Neuronal stem cell (in vitro differentiated cells): ENCODE measurements around the gene TRH.
"Not testable (repeated sequence)": the region's sequence is repeated elsewhere in the genome, so short reads cannot be mapped to it uniquely, and the experiment has no call there.

Experiments used
- DNase-seq: peaks from one replicate; pipeline ENCODE4 v3.0.0-alpha.2; 2013; ENCODE audit warnings: low spot score
- H2AFZ ChIP-seq: one replicate; pipeline ENCODE4 v1.6.1; 2013; ENCODE audit warnings: mild to moderate bottlenecking, low read length, inconsistent platforms
- H2AK5ac ChIP-seq: 2 replicates; pipeline ENCODE4 v1.6.1; 2013; ENCODE audit warnings: low read depth, mild to moderate bottlenecking, inconsistent platforms, low read length, moderate library complexity, mixed read lengths
- H2BK120ac ChIP-seq: 2 replicates; pipeline ENCODE4 v1.6.1; 2013; ENCODE audit warnings: low read depth, mild to moderate bottlenecking, inconsistent platforms, low read length, moderate library complexity, mixed read lengths
- H2BK12ac ChIP-seq: one replicate; pipeline ENCODE4 v1.6.1; 2013; ENCODE audit warnings: low read length, inconsistent platforms
- H2BK15ac ChIP-seq: 2 replicates; pipeline ENCODE4 v1.6.1; 2013; ENCODE audit warnings: mild to moderate bottlenecking, low read length, inconsistent platforms, mixed read lengths
- H2BK5ac ChIP-seq: one replicate; pipeline ENCODE4 v1.6.1; 2013; ENCODE audit warnings: inconsistent platforms, mild to moderate bottlenecking, low read length, moderate library complexity
- H3K14ac ChIP-seq: one replicate; pipeline ENCODE4 v1.6.1; 2013; ENCODE audit warnings: low read length, inconsistent platforms
- H3K18ac ChIP-seq: 2 replicates; pipeline ENCODE4 v1.6.1; 2013; ENCODE audit warnings: low read length, inconsistent platforms
- H3K23ac ChIP-seq: 2 replicates; pipeline ENCODE4 v1.6.1; 2013; ENCODE audit warnings: low read depth, mild to moderate bottlenecking, mixed read lengths, low read length, inconsistent platforms; ENCODE audit not compliant: poor library complexity
- H3K27ac ChIP-seq: replicated peaks from 3 replicates; pipeline ENCODE4 v1.5.1; 2013; ENCODE audit warnings: low read length, inconsistent platforms
- H3K27me3 ChIP-seq, 3 experiments: 2 replicates each; pipeline ENCODE4 v1.6.1; 2013; ENCODE audit warnings: low read length in 3 of 3, mild to moderate bottlenecking in 2 of 3, inconsistent platforms in 1 of 3, low read depth in 1 of 3, mixed read lengths in 1 of 3, moderate library complexity in 1 of 3; ENCODE audit not compliant: control insufficient read depth in 3 of 3, insufficient read depth in 3 of 3
- H3K36me3 ChIP-seq, 2 donors: replicated peaks in 1 of 2; 2 replicates each; pipeline ENCODE4 v1.6.1; 2013; ENCODE audit warnings: low read length in 2 of 2; ENCODE audit not compliant: control insufficient read depth in 2 of 2, insufficient read depth in 2 of 2
- H3K4ac ChIP-seq: 2 replicates; pipeline ENCODE4 v1.6.1; 2013; ENCODE audit warnings: inconsistent platforms, mild to moderate bottlenecking, low read length, moderate library complexity
- H3K4me1 ChIP-seq, 2 donors: 1 replicate in 1 of 2; 2 replicates in 1 of 2; pipeline ENCODE4 v1.6.1; 2013; ENCODE audit warnings: low read length in 2 of 2, low read depth in 1 of 2; ENCODE audit not compliant: control insufficient read depth in 2 of 2, insufficient read depth in 1 of 2
- H3K4me2 ChIP-seq: one replicate; pipeline ENCODE4 v1.6.1; 2013; ENCODE audit warnings: mild to moderate bottlenecking, low read length, inconsistent platforms; ENCODE audit not compliant: insufficient read depth, poor library complexity, severe bottlenecking
- H3K4me3 ChIP-seq, 2 donors: 2 replicates each; pipeline ENCODE4 v1.5.1; 2013; ENCODE audit warnings: low read length in 2 of 2, mild to moderate bottlenecking in 2 of 2, inconsistent platforms in 1 of 2, moderate library complexity in 1 of 2
- H3K79me1 ChIP-seq: one replicate; pipeline ENCODE4 v1.6.1; 2013; ENCODE audit warnings: low read depth, mild to moderate bottlenecking, inconsistent platforms, low read length, moderate library complexity
- H3K9ac ChIP-seq: one replicate; pipeline ENCODE4 v1.6.1; 2013; ENCODE audit warnings: mild to moderate bottlenecking, low read depth, low read length, inconsistent platforms; ENCODE audit not compliant: poor library complexity
- H3K9me3 ChIP-seq, 2 donors: replicated peaks in 1 of 2; 2 replicates each; pipeline versions ENCODE3 to v1.6.1; 2013; ENCODE audit warnings: low read length in 2 of 2, mild to moderate bottlenecking in 2 of 2, inconsistent platforms in 1 of 2, low read depth in 1 of 2, mixed read lengths in 1 of 2, moderate library complexity in 1 of 2; ENCODE audit not compliant: control insufficient read depth in 2 of 2, insufficient read depth in 1 of 2
- H4K8ac ChIP-seq: one replicate; pipeline ENCODE4 v1.6.1; 2013; ENCODE audit warnings: low read depth, mild to moderate bottlenecking, inconsistent platforms, low read length, moderate library complexity
- H4K91ac ChIP-seq: one replicate; pipeline ENCODE4 v1.6.1; 2013; ENCODE audit warnings: low read length, low read depth, mild to moderate bottlenecking, inconsistent platforms; ENCODE audit not compliant: poor library complexity
- WGBS, 2 donors: extraction: QIAGEN DNeasy Blood & Tissue Kit; methylation state at CpG; one replicate each; pipeline ENCODE4 v1.1.7; 2013; ENCODE audit warnings: missing lambda C conversion rate in 2 of 2, mixed read lengths in 1 of 2; ENCODE audit not compliant: insufficient read length in 2 of 2, insufficient replicate concordance in 1 of 2; ENCODE audit errors: extremely low coverage in 2 of 2; 5-methylcytosine and 5-hydroxymethylcytosine counted together

TRH gene

GRCh38 chr3:130012108-130012507 lies 37.6 kb downstream of the TRH start:
- H3K18ac ChIP-seq, H2BK120ac ChIP-seq, H3K23ac ChIP-seq, H4K91ac ChIP-seq, H2BK12ac ChIP-seq, H3K27ac ChIP-seq, H3K14ac ChIP-seq, H2BK15ac ChIP-seq, H3K4me2 ChIP-seq, H2AK5ac ChIP-seq, H3K4me1 ChIP-seq, H3K4me3 ChIP-seq, H3K9ac ChIP-seq, H4K8ac ChIP-seq, DNase-seq, H3K79me1 ChIP-seq, H2BK5ac ChIP-seq, H3K36me3 ChIP-seq, H3K9me3 ChIP-seq, H3K4ac ChIP-seq, H3K27me3 ChIP-seq, H2AFZ ChIP-seq: not testable (repeated sequence)

GRCh38 chr3:130013246-130013645 lies 38.7 kb downstream of the TRH start:
- H3K4me2 ChIP-seq, H3K27me3 ChIP-seq, H4K8ac ChIP-seq, H3K18ac ChIP-seq, H3K36me3 ChIP-seq, H3K79me1 ChIP-seq, H3K14ac ChIP-seq, H2AK5ac ChIP-seq, H3K4me1 ChIP-seq, H2BK15ac ChIP-seq, H3K23ac ChIP-seq, H3K27ac ChIP-seq, H2BK120ac ChIP-seq, H3K9me3 ChIP-seq, H3K4me3 ChIP-seq, H2BK5ac ChIP-seq, H2AFZ ChIP-seq, DNase-seq, H2BK12ac ChIP-seq, H3K9ac ChIP-seq, H3K4ac ChIP-seq, H4K91ac ChIP-seq: not testable (repeated sequence)
- no CpG with 5 or more reads among the region's 21 CpGs for WGBS, 2 donors

GRCh38 chr3:130014526-130014925 lies 40.0 kb downstream of the TRH start:
- H3K79me1 ChIP-seq = no peaks in the 10 kb centered on the region
- no peak overlapping the region for H3K18ac ChIP-seq
- DNase-seq = no peak
- H3K9me3 ChIP-seq = no peaks in the 10 kb centered on the region
- no peak overlapping the region for H2AK5ac ChIP-seq
- H3K9ac ChIP-seq = no peak overlapping the region
- H3K4me1 ChIP-seq = no peaks in the 10 kb centered on the region
- no peak overlapping the region for H2BK120ac ChIP-seq
- H3K4me2 ChIP-seq = no peak overlapping the region
- H2BK5ac ChIP-seq = no peak overlapping the region
- no peaks in the 10 kb centered on the region for H3K27me3 ChIP-seq
- H2BK12ac ChIP-seq = no peak overlapping the region
- H3K4me3 ChIP-seq = no peak overlapping the region
- no peak overlapping the region for H2BK15ac ChIP-seq
- no peak overlapping the region for H3K27ac ChIP-seq
- H3K4ac ChIP-seq = no peak overlapping the region
- H3K23ac ChIP-seq = no peak overlapping the region
- H2AFZ ChIP-seq = no peak overlapping the region
- H3K36me3 ChIP-seq = no peaks in the 10 kb centered on the region
- WGBS, 2 donors = no CpG with 5 or more reads among the region's 11 CpGs
- no peak overlapping the region for H4K91ac ChIP-seq
- no peak overlapping the region for H3K14ac ChIP-seq
- H4K8ac ChIP-seq = no peak overlapping the region

- not testable (repeated sequence) for H4K91ac ChIP-seq, H3K79me1 ChIP-seq, H3K9me3 ChIP-seq, DNase-seq, H3K14ac ChIP-seq, H2AFZ ChIP-seq, H2BK120ac ChIP-seq, H3K27me3 ChIP-seq, H2BK15ac ChIP-seq, H3K4me2 ChIP-seq, H3K4me1 ChIP-seq, H3K18ac ChIP-seq, H3K4me3 ChIP-seq, H2BK12ac ChIP-seq, H3K36me3 ChIP-seq, H3K23ac ChIP-seq, H4K8ac ChIP-seq, H3K9ac ChIP-seq, H3K4ac ChIP-seq, H2AK5ac ChIP-seq, H3K27ac ChIP-seq, H2BK5ac ChIP-seq
- no CpG with 5 or more reads among the region's 13 CpGs for WGBS, 2 donors
Observed at GRCh38 chr3:130017661-130018060, 43.1 kb downstream of the TRH start.
